Right renal cortex interstitium (tissue), 3 donors: ENCODE measurements around the gene TKTL1. TPM values are rescaled to one million over a fixed set of nuclear protein-coding genes. Genes with fewer than 3 reads are reported as not detected.
A peak's percentile ranks its signal among the peaks of the same experiment; 100 is the strongest.

Source experiments
- DNase-seq, 3 donors: peaks; one replicate each; pipeline ENCODE4 v3.0.0-alpha.2; 2013; ENCODE audit warnings: low read depth in 3 of 3, low spot score in 2 of 3
- polyA plus RNA-seq, 3 donors: library from polyadenylated mRNA; unstranded; fragments of 120-200 nt; gene quantifications; one replicate each; pipeline ENCODE4 v1.2.1, GENCODE V29; 2013; ENCODE audit not compliant: insufficient read length in 3 of 3

TKTL1 gene
- polyA plus RNA-seq, 3 donors: 0.28 to 0.76 (median 0.45) TPM

- DNase-seq: no peak
These were observed 12.7 kb downstream of the TKTL1 start for GRCh38 chrX:154308108-154308946.

GRCh38 chrX:154309041-154309775 is 13.6 kb downstream of the TKTL1 start:
- no peak for DNase-seq

- DNase-seq: no peak
These were observed 15.3 kb downstream of the TKTL1 start for GRCh38 chrX:154310616-154311536.

- DNase-seq: no peak
These were observed 16.5 kb downstream of the TKTL1 start for GRCh38 chrX:154312116-154312515.

DNA sequence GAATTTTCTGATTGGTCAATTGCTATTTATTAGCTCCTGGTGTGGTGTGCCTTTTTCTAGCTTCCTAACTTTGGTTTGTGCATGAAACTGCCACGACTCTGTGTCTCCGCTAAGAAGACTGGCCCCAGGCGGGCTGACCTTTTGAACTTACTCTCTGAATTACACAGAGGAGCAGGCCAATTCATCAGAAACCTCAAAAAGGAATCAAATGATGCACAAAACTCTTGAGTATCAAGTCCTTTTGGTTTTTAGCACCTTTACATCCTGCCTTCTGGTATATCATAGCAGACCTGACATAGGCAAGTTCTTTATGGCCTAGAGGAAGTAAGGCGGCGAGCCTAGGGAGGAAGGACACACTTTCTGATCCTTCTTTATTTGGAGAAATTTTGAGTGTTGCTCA is 17.6 kb downstream of the TKTL1 start:
- DNase-seq: no peak

GRCh38 chrX:154315416-154315815 is 19.8 kb downstream of the TKTL1 start:
- DNase-seq: no peak

GRCh38 chrX:154317391-154317995 is 21.9 kb downstream of the TKTL1 start:
- DNase-seq: no peak

DNA sequence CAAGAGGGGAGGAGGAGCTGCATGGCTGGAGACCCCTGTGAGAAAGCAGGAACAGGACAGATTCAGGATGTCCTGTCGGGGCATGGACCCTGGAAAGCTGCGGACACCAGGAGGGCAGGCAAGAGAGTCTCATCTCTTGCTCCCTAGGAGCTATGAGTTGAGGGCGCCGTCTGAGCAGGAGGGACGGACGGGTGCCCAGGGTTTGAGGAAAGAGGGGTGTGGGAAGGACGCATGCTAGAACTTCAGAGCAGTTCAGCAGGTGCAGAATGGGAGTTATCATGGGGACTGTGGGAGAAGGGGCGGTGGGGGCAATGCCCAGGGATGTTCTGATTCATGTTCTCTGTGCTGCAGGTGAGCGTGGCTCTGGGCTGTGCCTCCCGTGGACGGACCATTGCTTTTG is 24.8 kb downstream of the TKTL1 start:
- no peak for DNase-seq

GRCh38 chrX:154321152-154321551 is 25.6 kb downstream of the TKTL1 start:
- no peak for DNase-seq

GRCh38 chrX:154321594-154321993 is 26.0 kb downstream of the TKTL1 start:
- no peak for DNase-seq

DNA sequence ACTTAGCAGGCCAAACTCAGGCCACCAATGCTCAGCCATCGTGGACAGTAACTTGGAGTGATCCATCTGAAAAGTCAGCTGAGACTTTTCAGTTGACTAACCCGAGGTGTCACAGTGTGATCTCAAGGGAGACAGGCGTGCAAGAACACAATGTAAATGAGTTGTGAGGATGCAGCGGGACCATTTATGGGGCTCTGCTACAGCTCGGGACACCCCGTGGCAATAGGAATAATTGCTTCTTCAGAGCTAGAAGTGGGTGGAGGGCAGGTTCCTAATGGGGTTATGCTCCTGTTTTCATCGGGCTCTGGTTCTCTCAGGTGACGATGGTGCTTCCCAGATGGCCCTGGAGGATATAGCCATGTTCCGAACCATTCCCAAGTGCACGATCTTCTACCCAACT is 27.3 kb downstream of the TKTL1 start:
- DNase-seq: no peak

DNA sequence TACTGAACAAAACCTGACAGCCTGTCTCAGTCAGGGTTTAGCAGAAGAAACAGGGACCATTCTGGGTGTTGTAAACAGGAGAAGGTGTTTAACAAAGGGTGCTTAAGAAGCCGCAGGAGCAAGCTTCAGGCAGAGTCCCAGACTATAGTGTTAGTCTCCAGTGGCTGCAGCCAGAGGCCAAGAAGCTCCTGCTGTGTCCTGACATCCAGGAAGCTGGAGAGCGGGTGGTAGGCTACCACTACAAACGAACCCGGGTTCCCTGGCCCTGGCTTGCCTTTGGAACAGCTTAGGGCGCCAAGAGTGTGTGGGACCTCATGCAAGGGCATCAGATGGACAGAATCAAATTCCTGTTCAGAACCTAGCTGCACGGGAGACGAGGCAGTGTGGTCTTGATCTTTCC is 27.9 kb downstream of the TKTL1 start:
- no peak for DNase-seq

- peak in 1 of 3 donors; percentile 44 for DNase-seq
These were observed 29.9 kb downstream of the TKTL1 start for GRCh38 chrX:154325541-154325940.

DNA sequence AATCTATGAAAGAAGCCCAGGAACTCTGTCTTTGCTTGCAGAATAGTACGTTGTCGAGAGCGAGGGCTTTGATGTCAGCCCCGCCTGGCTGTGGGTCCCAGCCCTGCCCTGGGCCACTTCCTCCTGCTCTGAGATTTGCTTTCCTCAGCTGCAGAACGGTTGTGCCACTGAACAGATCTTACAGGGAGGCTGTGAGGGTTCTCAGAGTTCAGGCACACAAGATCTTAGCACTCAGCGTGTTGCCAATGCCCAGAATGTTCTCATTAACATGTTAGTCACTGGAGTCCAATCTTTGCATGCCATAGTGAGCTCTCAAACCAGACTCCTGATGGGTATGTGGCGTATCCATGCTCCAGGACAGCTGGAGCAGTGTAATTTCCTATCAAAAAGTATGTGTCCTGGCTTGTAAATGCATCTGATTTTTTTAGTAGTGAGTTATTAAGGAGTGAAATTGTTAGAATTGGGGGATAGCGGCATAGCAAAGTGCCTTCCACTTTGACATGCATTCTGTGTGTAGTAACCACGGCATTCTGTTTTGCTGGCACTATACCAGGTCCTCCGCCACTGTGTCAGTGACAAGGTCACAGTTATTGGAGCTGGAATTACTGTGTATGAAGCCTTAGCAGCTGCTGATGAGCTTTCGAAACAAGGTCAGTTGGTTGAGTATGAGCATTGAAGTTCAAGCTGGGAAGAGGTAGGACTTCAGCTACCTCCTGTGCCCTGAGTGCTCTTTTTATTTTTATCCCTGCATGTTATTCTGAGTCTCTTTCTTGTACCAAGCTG is 31.6 kb downstream of the TKTL1 start:
- no peak for DNase-seq

DNA sequence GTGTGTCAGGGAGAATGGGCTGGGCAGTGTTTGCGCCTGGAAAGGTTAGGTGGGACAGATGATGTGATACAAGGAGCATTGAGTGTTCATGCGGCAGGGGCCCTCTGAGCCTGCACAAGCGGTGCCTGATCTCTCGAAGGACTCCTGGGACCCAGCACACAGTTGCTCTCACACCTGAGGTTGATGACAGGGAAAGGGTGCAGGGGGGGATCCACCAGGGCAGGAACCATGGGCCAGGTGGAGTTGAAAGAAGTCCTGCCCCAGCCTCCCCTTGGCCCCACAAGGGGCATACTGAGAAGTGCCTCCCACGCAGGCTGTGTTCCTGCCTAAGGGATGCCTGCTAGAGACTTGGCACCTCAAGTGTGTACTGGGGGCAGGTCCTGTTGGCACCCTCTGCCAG is 33.1 kb downstream of the TKTL1 start:
- no peak for DNase-seq

GRCh38 chrX:154329294-154329693 is 33.7 kb downstream of the TKTL1 start:
- no peak for DNase-seq

- no peak for DNase-seq
These were observed 37.0 kb downstream of the TKTL1 start for GRCh38 chrX:154332561-154332960.

GRCh38 chrX:154333116-154333515 is 37.5 kb downstream of the TKTL1 start:
- no peak for DNase-seq

DNA sequence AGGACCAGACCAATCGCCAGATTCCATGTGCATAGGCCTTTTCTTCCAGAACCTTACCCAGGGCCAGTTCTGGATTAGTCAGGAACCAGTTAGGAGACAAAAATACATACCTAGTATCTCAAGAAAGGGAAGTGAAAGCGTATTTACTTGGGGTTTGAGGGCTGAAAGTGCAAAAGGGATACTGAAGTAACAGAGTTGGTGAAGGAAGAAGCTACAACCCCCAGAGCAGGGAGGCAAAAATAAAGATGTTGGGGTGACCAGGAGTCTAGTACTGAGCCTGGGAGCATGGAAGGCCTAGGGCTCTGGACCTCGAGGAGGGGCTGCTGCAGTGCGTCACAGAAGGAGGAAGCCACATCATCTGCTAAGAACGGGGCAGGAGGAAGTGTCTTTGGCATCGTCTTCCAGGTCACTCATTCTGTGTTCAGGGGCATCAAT is 38.3 kb downstream of the TKTL1 start:
- DNase-seq: no peak

GRCh38 chrX:154334496-154334895 is 38.9 kb downstream of the TKTL1 start:
- DNase-seq: no peak
